Naive thymus-derived CD8-positive, alpha-beta T cell (primary cell): ENCODE results near the gene DUOXA2. TPM values are rescaled to one million over a fixed set of nuclear protein-coding genes. Genes with fewer than 3 reads are reported as not detected.
A peak's percentile ranks its signal among the peaks of the same experiment; 100 is the strongest.
"Not testable (repeated sequence)": the region's sequence is repeated elsewhere in the genome, so short reads cannot be mapped to it uniquely, and the experiment has no call there.

ENCODE experiments used
- ATAC-seq, 2 donors: fragments of 150-1000 bp; cut with Tn5 transposase in 1 of 2; sonication (Bioruptor Pico), chemical (Tn5 transposase) in 1 of 2; 1 replicate in 1 of 2; 2 replicates in 1 of 2; pipeline ENCODE4 v1.10.0; 2021; ENCODE audit warnings: mild to moderate bottlenecking in 2 of 2, moderate library complexity in 2 of 2
- POLR2A ChIA-PET: fragments of 350-600 bp; sonication (Branson Sonifier 250); formaldehyde crosslinking; loops from one replicate; lab custom pipeline; 2021; ENCODE audit warnings: antibody characterized with exemption; lab: Charles Lee
- DNase-seq, 10 donors: peaks; one replicate each; pipeline versions ENCODE4 v3.0.0 to v3.0.0-alpha.2; 2020 to 2022
- H3K27ac Mint-ChIP-seq, 10 donors: one replicate each; pipeline ENCODE4 v1.8.0; 2020 to 2022; ENCODE audit warnings: mild to moderate bottlenecking in 10 of 10, mixed read lengths in 10 of 10, moderate library complexity in 4 of 10, inconsistent platforms in 1 of 10
- H3K27me3 Mint-ChIP-seq, 5 donors: one replicate each; pipeline ENCODE4 v1.8.0; 2021 to 2022; ENCODE audit warnings: mixed read lengths in 5 of 5
- H3K36me3 Mint-ChIP-seq, 3 donors: one replicate each; pipeline ENCODE4 v1.8.0; 2020 to 2022; ENCODE audit warnings: mixed read lengths in 3 of 3, mild to moderate bottlenecking in 2 of 3, inconsistent platforms in 1 of 3
- H3K4me1 Mint-ChIP-seq, 4 donors: one replicate each; pipeline ENCODE4 v1.8.0; 2021 to 2022; ENCODE audit warnings: mixed read lengths in 4 of 4
- H3K4me3 Mint-ChIP-seq, 10 donors: one replicate each; pipeline ENCODE4 v1.8.0; 2020 to 2022; ENCODE audit warnings: mild to moderate bottlenecking in 10 of 10, mixed read lengths in 10 of 10, moderate library complexity in 6 of 10, inconsistent platforms in 1 of 10
- H3K9me3 Mint-ChIP-seq, 9 donors: one replicate each; pipeline ENCODE4 v1.8.0; 2020 to 2022; ENCODE audit warnings: mixed read lengths in 9 of 9, mild to moderate bottlenecking in 3 of 9, inconsistent platforms in 1 of 9, moderate library complexity in 1 of 9
- polyA plus RNA-seq, 3 donors: library from polyadenylated mRNA; unstranded; fragments of 300-500 nt; fragmentation: Illumina TruSeq; gene quantifications; one replicate each; pipeline ENCODE4 v1.2.3, GENCODE V29; 2021
- total RNA-seq, 8 experiments: library from RNA in 2 of 8; stranded (reverse) in 2 of 8; gene quantifications; one replicate each; pipeline ENCODE4 v1.2.3 and lab custom pipeline; 2021 to 2026

Gene DUOXA2
- total and polyA plus RNA-seq, 5 experiments from 2014 or later, result not detected

- POLR2A ChIA-PET, result no interaction called here
- ATAC-seq, result no peak
- Mint-ChIP-seq H3K27ac (no peak overlapping the region), H3K9me3 (no peaks in the 10 kb centered on the region), H3K36me3 (no peaks in the 10 kb centered on the region), H3K4me1 (no peaks in the 10 kb centered on the region), H3K4me3 (no peak overlapping the region), H3K27me3 (peaks cover 3 to 28% (median 10%) of the 10 kb centered on the region in 5 donors)
- DNase-seq, result no peak
Observed at GRCh38 chr15:45101749-45102148, 12.4 kb upstream of the DUOXA2 start.

- no peak for DNase-seq
- no peaks in the 10 kb centered on the region for H3K9me3 Mint-ChIP-seq
- no peaks in the 10 kb centered on the region for H3K4me1 Mint-ChIP-seq
- no peak overlapping the region for H3K4me3 Mint-ChIP-seq
- H3K36me3 Mint-ChIP-seq, result no peaks in the 10 kb centered on the region
- no peak overlapping the region for H3K27ac Mint-ChIP-seq
- peaks cover 6 to 33% (median 13%) of the 10 kb centered on the region in 5 donors for H3K27me3 Mint-ChIP-seq
- POLR2A ChIA-PET, result no interaction called here
- ATAC-seq, result no peak
Observed at GRCh38 chr15:45102226-45102625, 11.9 kb upstream of the DUOXA2 start.

GRCh38 chr15:45104170-45104569 is 10.0 kb upstream of the DUOXA2 start:
- POLR2A ChIA-PET, ATAC-seq, H3K9me3 Mint-ChIP-seq, DNase-seq, H3K4me1 Mint-ChIP-seq, H3K4me3 Mint-ChIP-seq, H3K36me3 Mint-ChIP-seq: not testable (repeated sequence)
- H3K27ac Mint-ChIP-seq, result peak overlapping the region in 1 of 10 donors; percentile 46
- peaks cover 10 to 46% (median 22%) of the 10 kb centered on the region in 5 donors for H3K27me3 Mint-ChIP-seq

GRCh38 chr15:45105586-45105985 is 8.5 kb upstream of the DUOXA2 start:
- POLR2A ChIA-PET, result no interaction called here
- peaks cover 15 to 60% (median 36%) of the 10 kb centered on the region in 5 donors for H3K27me3 Mint-ChIP-seq
- H3K9me3 Mint-ChIP-seq, result no peaks in the 10 kb centered on the region
- H3K4me1 Mint-ChIP-seq, result peaks cover 0 to 4% (median 0%) of the 10 kb centered on the region in 4 donors
- H3K36me3 Mint-ChIP-seq, result no peaks in the 10 kb centered on the region
- DNase-seq (no peak), ATAC-seq (no peak)
- no peak overlapping the region for H3K4me3 Mint-ChIP-seq
- no peak overlapping the region for H3K27ac Mint-ChIP-seq

- Mint-ChIP-seq H3K9me3 (no peaks in the 10 kb centered on the region), H3K4me3 (no peak overlapping the region), H3K27ac (no peak overlapping the region), H3K27me3 (peaks cover 15 to 61% (median 37%) of the 10 kb centered on the region in 5 donors), H3K4me1 (peaks cover 0 to 5% (median 0%) of the 10 kb centered on the region in 4 donors), H3K36me3 (no peaks in the 10 kb centered on the region)
- POLR2A ChIA-PET, result no interaction called here
- no peak for DNase-seq
- ATAC-seq, result no peak
Observed at GRCh38 chr15:45106002-45106790, 7.9 kb upstream of the DUOXA2 start.

- H3K4me3 Mint-ChIP-seq, result no peak overlapping the region
- POLR2A ChIA-PET, result no interaction called here
- H3K27me3 Mint-ChIP-seq, result peaks cover 23 to 72% (median 47%) of the 10 kb centered on the region in 5 donors
- peaks cover 5 to 18% (median 14%) of the 10 kb centered on the region in 4 donors for H3K4me1 Mint-ChIP-seq
- ATAC-seq (no peak), DNase-seq (no peak)
- H3K27ac Mint-ChIP-seq, result no peak overlapping the region
- no peaks in the 10 kb centered on the region for H3K36me3 Mint-ChIP-seq
- no peaks in the 10 kb centered on the region for H3K9me3 Mint-ChIP-seq
Observed at GRCh38 chr15:45107941-45108630, 6.0 kb upstream of the DUOXA2 start.

GRCh38 chr15:45110256-45110820 is 3.8 kb upstream of the DUOXA2 start:
- H3K27me3 Mint-ChIP-seq, result peaks cover 34 to 82% (median 59%) of the 10 kb centered on the region in 5 donors
- peaks cover 13 to 38% (median 31%) of the 10 kb centered on the region in 4 donors for H3K4me1 Mint-ChIP-seq
- H3K9me3 Mint-ChIP-seq, result no peaks in the 10 kb centered on the region
- peaks cover 0 to 2% (median 0%) of the 10 kb centered on the region in 3 donors for H3K36me3 Mint-ChIP-seq
- POLR2A ChIA-PET, result no interaction called here
- peak in 1 of 10 donors; percentile 19 for DNase-seq
- H3K27ac Mint-ChIP-seq, result no peak overlapping the region
- peak overlapping the region in 3 of 10 donors; percentile 2 to 41 (median 14) for H3K4me3 Mint-ChIP-seq
- no peak for ATAC-seq

- Mint-ChIP-seq H3K27ac (peak overlapping the region in 2 of 10 donors; percentile 39 to 43), H3K27me3 (peaks cover 42 to 86% (median 67%) of the 10 kb centered on the region in 5 donors), H3K4me1 (peaks cover 17 to 48% (median 39%) of the 10 kb centered on the region in 4 donors), H3K9me3 (peaks cover 0 to 2% (median 0%) of the 10 kb centered on the region in 9 donors), H3K4me3 (peak overlapping the region in 8 of 10 donors; percentile 45 to 82 (median 66)), H3K36me3 (peaks cover 0 to 2% (median 0%) of the 10 kb centered on the region in 3 donors)
- POLR2A ChIA-PET, result no interaction called here
- DNase-seq (no peak), ATAC-seq (peak in 1 of 2 donors; percentile 23)
Observed at GRCh38 chr15:45111390-45112142, 2.6 kb upstream of the DUOXA2 start.

GRCh38 chr15:45112143-45112590 is 2.0 kb upstream of the DUOXA2 start:
- POLR2A ChIA-PET, result no interaction called here
- Mint-ChIP-seq H3K9me3 (peaks cover 0 to 2% (median 0%) of the 10 kb centered on the region in 9 donors), H3K4me1 (peaks cover 19 to 52% (median 44%) of the 10 kb centered on the region in 4 donors), H3K4me3 (peak overlapping the region; percentile 16 to 82 (median 62)), H3K27ac (peak overlapping the region in 4 of 10 donors; percentile 14 to 57 (median 41)), H3K27me3 (peaks cover 40 to 84% (median 66%) of the 10 kb centered on the region in 5 donors), H3K36me3 (peaks cover 0 to 2% (median 0%) of the 10 kb centered on the region in 3 donors)
- ATAC-seq, result peak in 1 of 2 donors; percentile 7
- DNase-seq, result no peak

- Mint-ChIP-seq H3K27me3 (peaks cover 44 to 88% (median 69%) of the 10 kb centered on the region in 5 donors), H3K9me3 (peaks cover 0 to 2% (median 0%) of the 10 kb centered on the region in 9 donors), H3K4me1 (peaks cover 24 to 58% (median 50%) of the 10 kb centered on the region in 4 donors), H3K36me3 (peaks cover 0 to 2% (median 0%) of the 10 kb centered on the region in 3 donors), H3K4me3 (peak overlapping the region; percentile 16 to 82 (median 64)), H3K27ac (peak overlapping the region in 1 of 10 donors; percentile 57)
- DNase-seq, result peak in 1 of 10 donors; percentile 57
- peak; percentile 13 to 27 for ATAC-seq
- POLR2A ChIA-PET, result no interaction called here
Observed at GRCh38 chr15:45112591-45113379, 1.3 kb upstream of the DUOXA2 start.

GRCh38 chr15:45113380-45113990 is 641 bp upstream of the DUOXA2 start:
- POLR2A ChIA-PET, result no interaction called here
- H3K9me3 Mint-ChIP-seq, result peaks cover 0 to 2% (median 0%) of the 10 kb centered on the region in 9 donors
- H3K4me1 Mint-ChIP-seq, result peaks cover 27 to 64% (median 55%) of the 10 kb centered on the region in 4 donors
- no peak for ATAC-seq
- H3K27ac Mint-ChIP-seq, result no peak overlapping the region
- peaks cover 49 to 92% (median 75%) of the 10 kb centered on the region in 5 donors for H3K27me3 Mint-ChIP-seq
- no peak for DNase-seq
- peak overlapping the region in 8 of 10 donors; percentile 33 to 78 (median 61) for H3K4me3 Mint-ChIP-seq
- peaks cover 0 to 2% (median 0%) of the 10 kb centered on the region in 3 donors for H3K36me3 Mint-ChIP-seq
